ENCODE data around the gene BACH1. TPM values are rescaled to one million over a fixed set of nuclear protein-coding genes. Genes with fewer than 3 reads are reported as not detected.

Gene BACH1
- total and polyA plus RNA-seq, 2 of the 8 experiments (the other 6 are each of a cell fraction or from before 2014, with no cell fraction given): 6.9 to 50.7 TPM

- Histone ChIP-seq H3K36me3 (ENCODE audit: control insufficient read depth in 2 of 4, insufficient read depth in 4 of 4, low read length in 3 of 4) (no peaks in the 10 kb centered on the region), H2BK20ac (ENCODE audit: low read length) (no peak overlapping the region), H3K4me1 (replicated peaks in 1 of 4; ENCODE audit: control insufficient read depth in 3 of 4, insufficient read depth in 4 of 4, low read length in 3 of 4) (no peaks in the 10 kb centered on the region), H2AFZ (ENCODE audit: low read length) (no peak overlapping the region), H3K23ac (ENCODE audit: insufficient read length) (no peak overlapping the region), H4K5ac (ENCODE audit: insufficient read length, low read depth, low read length) (no peak overlapping the region), H4K8ac (ENCODE audit: extremely low read depth, insufficient read depth, low read length) (no peak overlapping the region), H3K27ac (ENCODE audit: low read depth, low read length) (no peak overlapping the region), H2BK12ac (ENCODE audit: low read depth, low read length) (no peak overlapping the region), H3K23me2 (ENCODE audit: low read depth, low read length) (no peaks in the 10 kb centered on the region), H3K79me2 (ENCODE audit: control insufficient read depth in 1 of 2, insufficient read depth in 2 of 2, low read length in 2 of 2) (no peaks in the 10 kb centered on the region), H4K91ac (replicated peaks; ENCODE audit: insufficient read length, low read length) (no peak overlapping the region), H3K14ac (ENCODE audit: insufficient read length) (no peak overlapping the region), H3K18ac (ENCODE audit: extremely low read depth, low read length) (no peak overlapping the region), H3K56ac (replicated peaks; ENCODE audit: insufficient read length, low read depth, low read length) (no peak overlapping the region), H3K4ac (replicated peaks; ENCODE audit: insufficient read length, low read depth, low read length) (no peak overlapping the region), H3K4me3 (ENCODE audit: extremely low read depth in 1 of 4, insufficient read depth in 2 of 4, low read depth in 3 of 4, low read length in 4 of 4) (no peak overlapping the region), H2BK15ac (ENCODE audit: low read length) (no peak overlapping the region), H3K9me3 (ENCODE audit: insufficient read depth in 2 of 2, low read depth in 1 of 2, low read length in 1 of 2) (no peaks in the 10 kb centered on the region), H3K27me3 (replicated peaks in 1 of 4; ENCODE audit: control insufficient read depth in 3 of 4, extremely low read depth in 1 of 4, insufficient read depth in 3 of 4, low read length in 3 of 4) (no peaks in the 10 kb centered on the region), H2BK120ac (replicated peaks; ENCODE audit: low read depth, low read length) (no peak overlapping the region), H3K79me1 (ENCODE audit: low read depth, low read length) (no peaks in the 10 kb centered on the region; the same call in 1 of the 2 replicates), H2AK5ac (ENCODE audit: low read depth, low read length) (no peak overlapping the region), H2BK5ac (ENCODE audit: low read depth, low read length) (no peak overlapping the region), H4K20me1 (replicated peaks in 1 of 2; ENCODE audit: control insufficient read depth in 1 of 2, insufficient read depth in 2 of 2, low read length in 2 of 2) (no peaks in the 10 kb centered on the region), H3K4me2 (ENCODE audit: insufficient read depth in 1 of 2, low read depth in 2 of 2, low read length in 2 of 2) (no peak overlapping the region), H3K9ac (replicated peaks in 1 of 4; ENCODE audit: extremely low read depth in 1 of 4, low read depth in 3 of 4, low read length in 3 of 4) (no peak overlapping the region)
- no peak for DNase-seq (ENCODE audit: low read depth in 1 of 2, low spot score in 2 of 2)
- WGBS, 2 experiments (ENCODE audit: extremely low coverage in 1 of 2, insufficient coverage in 1 of 2, insufficient read length in 1 of 2, insufficient replicate concordance in 2 of 2, low coverage in 1 of 2, low lambda C conversion rate in 2 of 2, missing lambda C conversion rate in 1 of 2): 84% methylated on average over 5 of the region's 6 CpGs; no CpG with 5 or more reads in 1 of the 2 experiments
- POLR2A ChIA-PET (ENCODE audit: partially characterized antibody): no interaction called here
- CTCF ChIA-PET (ENCODE audit: partially characterized antibody): interaction anchor here (1.5 kb wide), 1 partner anchor 9 kb away, joined by 3 read pairs; no protein-coding TSS in a partner anchor
- no peak for FAIRE-seq
- TF ChIP-seq TAF1 (IDR thresholded peaks at IDR 0.05; ENCODE audit: low read depth, low read length) (no peak), ATF2 (IDR thresholded peaks at IDR 0.05; ENCODE audit: low read length) (no peak), SAP30 (IDR thresholded peaks at IDR 0.05; ENCODE audit: insufficient read depth, insufficient replicate concordance, low read length) (no peak), PHF8 (conservative IDR thresholded peaks at IDR 0.05; ENCODE audit: low read depth, low read length) (no peak), GABPA (IDR thresholded peaks at IDR 0.05; ENCODE audit: borderline replicate concordance, insufficient read depth, low read length) (no peak), SIX5 (IDR thresholded peaks at IDR 0.05; ENCODE audit: low read depth, low read length) (no peak), ASH2L (IDR thresholded peaks at IDR 0.05; ENCODE audit: low read length) (no peak), MAFK (IDR thresholded peaks at IDR 0.05; ENCODE audit: low read depth, low read length) (no peak), RNF2 (IDR thresholded peaks at IDR 0.05; ENCODE audit: borderline replicate concordance, low read depth, low read length, missing control alignments, poor library complexity, severe bottlenecking) (no peak)
These were observed 87.3 kb downstream of the BACH1 start for GRCh38 chr21:29385934-29386520.

All from H1 (cell line).